Kidney (tissue), 14 donors: ENCODE data around the gene NLRX1. TPM values are rescaled to one million over a fixed set of nuclear protein-coding genes. Genes with fewer than 3 reads are reported as not detected.

Experiments
- DNase-seq, 5 donors: peaks; one replicate each; pipeline ENCODE4 v3.0.0-alpha.2; 2013 to 2020
- FAIRE-seq: peaks from 2 replicates; lab custom pipeline; 2012; peaks lifted over from hg19 to GRCh38; lab: Jason Lieb, UNC
- H3K27ac ChIP-seq, 2 donors: one replicate each; pipeline ENCODE4 v1.7.0; 2013; ENCODE audit warnings: low read depth in 2 of 2, low read length in 2 of 2, inconsistent platforms in 1 of 2
- H3K27me3 ChIP-seq: one replicate; pipeline ENCODE4 v1.7.1; 2013; ENCODE audit warnings: low read length, inconsistent platforms; ENCODE audit not compliant: control insufficient read depth, insufficient read depth
- H3K36me3 ChIP-seq, 3 donors: one replicate each; pipeline versions ENCODE4 v1.7.0 to v1.7.1; 2013; ENCODE audit warnings: low read length in 3 of 3, control low read depth in 1 of 3, inconsistent platforms in 1 of 3; ENCODE audit not compliant: insufficient read depth in 3 of 3, control insufficient read depth in 2 of 3
- H3K4me1 ChIP-seq, 3 donors: one replicate each; pipeline versions ENCODE4 v1.7.0 to v1.7.1; 2013; ENCODE audit warnings: low read length in 3 of 3, inconsistent platforms in 1 of 3, low read depth in 1 of 3; ENCODE audit not compliant: control insufficient read depth in 2 of 3, insufficient read depth in 2 of 3
- H3K4me3 ChIP-seq, 3 donors: one replicate each; pipeline versions ENCODE4 v1.7.0 to v1.8.1; 2013; ENCODE audit warnings: low read length in 3 of 3, control low read depth in 1 of 3, inconsistent platforms in 1 of 3
- H3K9ac ChIP-seq, 3 donors: one replicate each; pipeline versions ENCODE4 v1.7.0 to v1.7.1; 2013; ENCODE audit warnings: low read length in 3 of 3, control low read depth in 1 of 3, inconsistent platforms in 1 of 3
- H3K9me3 ChIP-seq, 3 donors: one replicate each; pipeline versions ENCODE4 v1.7.0 to v1.7.1; 2013; ENCODE audit warnings: low read length in 3 of 3, control low read depth in 1 of 3, inconsistent platforms in 1 of 3; ENCODE audit not compliant: control insufficient read depth in 2 of 3, insufficient read depth in 1 of 3
- CTCF ChIP-seq: IDR thresholded peaks from 3 replicates; pipeline ENCODE4 v1.5.1; 2012; ENCODE audit warnings: mild to moderate bottlenecking, moderate library complexity, borderline replicate concordance; ENCODE audit not compliant: insufficient read depth; ENCODE audit errors: extremely low read depth
- intact Hi-C: fragments of 100-400 bp; cut with DNase I; formaldehyde crosslinking; loops from one replicate; pipeline ENCODE4 v1.11.1; 2022
- polyA plus RNA-seq: library from polyadenylated mRNA; stranded (reverse); fragments of 350-450 nt; fragmentation: Illumina TruSeq; extraction: RNeasy Lipid Tissue Mini Kit (QIAGEN cat#74804); gene quantifications from one replicate; pipeline ENCODE4 v1.2.3, GENCODE V29; 2014; ENCODE audit warnings: low read depth, low replicate concordance; ENCODE audit not compliant: insufficient read depth
- total RNA-seq: library from RNA; stranded (reverse); fragmentation: NEBNext Ultra II Directional; extraction: Animal tissue kit (Norgen Biotek cat#: 25700); gene quantifications from one replicate; pipeline ENCODE4 v1.2.1, GENCODE V29; 2021
- donor health status: control.
- donor health status: control.
- donor health status: control.
- donor health status: control.
- donor health status: control.
- donor health status: DM: yes; HTN: yes; CAD: no.
- donor health status: Normal renal cell carcinoma (clear cell type).

Gene NLRX1
- total and polyA plus RNA-seq, 2 donors from 2014 or later = 11.9 to 21.2 TPM

GRCh38 chr11:119152043-119152442, 16.5 kb upstream of the NLRX1 start:
- Histone ChIP-seq H3K36me3 (no peaks in the 10 kb centered on the region), H3K27me3 (peaks cover 2% of the 10 kb centered on the region), H3K9me3 (no peaks in the 10 kb centered on the region), H3K9ac (no peak overlapping the region), H3K4me1 (peaks cover 0 to 3% (median 0%) of the 10 kb centered on the region in 3 donors), H3K27ac (no peak overlapping the region), H3K4me3 (no peak overlapping the region)
- FAIRE-seq (no peak), DNase-seq (no peak)
- TF ChIP-seq CTCF = no peak
- intact Hi-C loops = no loop called here

DNA sequence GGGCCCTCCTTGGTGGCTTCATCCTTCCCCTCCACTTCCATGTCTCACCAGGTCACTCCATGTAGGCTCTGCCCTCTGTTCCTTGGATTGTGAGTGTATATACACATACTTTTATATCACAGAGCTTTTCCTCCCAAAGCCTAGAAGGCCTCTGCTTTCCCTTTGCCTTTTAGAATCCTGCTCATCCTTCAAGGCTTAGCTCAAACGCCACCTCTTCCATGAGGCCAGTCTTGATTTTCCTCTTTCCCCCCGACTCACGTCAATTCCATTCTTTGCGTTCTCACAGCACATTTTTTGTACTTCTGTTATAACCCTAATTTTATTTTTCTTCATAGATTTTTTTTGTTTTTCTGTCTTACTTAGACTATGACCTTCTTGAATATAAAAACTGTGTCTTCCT, 15.9 kb upstream of the NLRX1 start:
- H3K36me3 ChIP-seq = no peaks in the 10 kb centered on the region
- H3K27me3 ChIP-seq = peaks cover 1% of the 10 kb centered on the region
- intact Hi-C loops = no loop called here
- peaks cover 0 to 3% (median 0%) of the 10 kb centered on the region in 3 donors for H3K4me1 ChIP-seq
- H3K4me3 ChIP-seq = no peak overlapping the region
- no peaks in the 10 kb centered on the region for H3K9me3 ChIP-seq
- DNase-seq (no peak), FAIRE-seq (no peak)
- TF ChIP-seq CTCF = no peak
- no peak overlapping the region for H3K9ac ChIP-seq
- H3K27ac ChIP-seq = no peak overlapping the region

- no peaks in the 10 kb centered on the region for H3K27me3 ChIP-seq
- no peaks in the 10 kb centered on the region for H3K9me3 ChIP-seq
- FAIRE-seq (no peak), DNase-seq (no peak)
- TF ChIP-seq CTCF = no peak
- H3K27ac ChIP-seq = no peak overlapping the region
- no peak overlapping the region for H3K9ac ChIP-seq
- intact Hi-C loops = no loop called here
- H3K4me3 ChIP-seq = no peak overlapping the region
- H3K4me1 ChIP-seq = peaks cover 0 to 3% (median 0%) of the 10 kb centered on the region in 3 donors
- no peaks in the 10 kb centered on the region for H3K36me3 ChIP-seq
These were observed 15.3 kb upstream of the NLRX1 start for GRCh38 chr11:119153049-119153818.
